ENCODE results near the gene NCLN.
"Not testable (repeated sequence)": the region's sequence is repeated elsewhere in the genome, so short reads cannot be mapped to it uniquely, and the experiment has no call there.

NCLN gene

DNA sequence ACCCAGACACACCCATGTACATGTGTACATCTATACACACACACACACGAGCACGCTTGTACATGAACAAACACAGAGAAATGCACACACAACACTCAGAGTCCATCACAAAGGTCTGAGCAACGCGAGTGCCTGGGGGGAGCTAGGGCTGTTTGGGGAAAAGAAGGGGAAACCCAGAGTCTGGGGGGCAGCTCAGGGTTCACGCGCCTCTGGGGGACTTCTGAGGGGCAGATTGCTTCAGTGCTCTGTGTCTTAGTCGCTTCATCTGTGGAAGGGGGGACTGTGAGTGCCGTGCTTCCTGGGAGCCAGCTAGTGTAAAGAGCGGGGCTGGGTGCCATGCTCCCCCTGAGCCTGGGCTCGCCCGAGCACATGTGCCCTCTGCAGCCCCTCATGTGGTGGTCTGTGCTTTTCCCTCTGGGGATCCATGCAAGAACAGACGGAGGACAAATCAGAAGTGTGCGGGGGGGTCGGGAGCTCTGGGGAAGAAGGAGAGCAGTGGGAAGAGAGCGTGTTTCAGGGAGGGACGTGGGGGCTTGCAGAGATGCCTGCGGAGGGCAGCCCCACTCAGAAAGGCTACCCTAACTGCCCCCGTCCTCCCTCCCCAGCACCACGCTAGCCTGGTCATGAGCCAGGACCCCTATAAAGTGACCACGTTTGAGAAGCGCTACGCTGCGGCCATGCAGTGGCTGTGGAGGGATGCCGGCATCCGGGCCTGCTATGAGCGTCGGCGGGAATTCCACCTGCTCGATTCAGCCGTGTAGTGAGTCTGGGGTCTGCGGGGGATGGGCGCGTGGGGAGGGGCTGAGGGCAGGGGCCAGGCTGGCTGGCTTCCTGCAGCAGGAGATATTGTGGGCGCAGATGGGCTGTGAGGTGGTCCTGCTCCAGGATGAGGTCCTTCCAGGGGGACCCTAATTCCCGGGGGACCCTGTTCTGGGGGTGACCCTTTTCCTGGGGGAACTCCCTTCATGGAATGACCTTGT lies 35.9 kb upstream of the NCLN start:
- TF ChIP-seq, protein P1, sequence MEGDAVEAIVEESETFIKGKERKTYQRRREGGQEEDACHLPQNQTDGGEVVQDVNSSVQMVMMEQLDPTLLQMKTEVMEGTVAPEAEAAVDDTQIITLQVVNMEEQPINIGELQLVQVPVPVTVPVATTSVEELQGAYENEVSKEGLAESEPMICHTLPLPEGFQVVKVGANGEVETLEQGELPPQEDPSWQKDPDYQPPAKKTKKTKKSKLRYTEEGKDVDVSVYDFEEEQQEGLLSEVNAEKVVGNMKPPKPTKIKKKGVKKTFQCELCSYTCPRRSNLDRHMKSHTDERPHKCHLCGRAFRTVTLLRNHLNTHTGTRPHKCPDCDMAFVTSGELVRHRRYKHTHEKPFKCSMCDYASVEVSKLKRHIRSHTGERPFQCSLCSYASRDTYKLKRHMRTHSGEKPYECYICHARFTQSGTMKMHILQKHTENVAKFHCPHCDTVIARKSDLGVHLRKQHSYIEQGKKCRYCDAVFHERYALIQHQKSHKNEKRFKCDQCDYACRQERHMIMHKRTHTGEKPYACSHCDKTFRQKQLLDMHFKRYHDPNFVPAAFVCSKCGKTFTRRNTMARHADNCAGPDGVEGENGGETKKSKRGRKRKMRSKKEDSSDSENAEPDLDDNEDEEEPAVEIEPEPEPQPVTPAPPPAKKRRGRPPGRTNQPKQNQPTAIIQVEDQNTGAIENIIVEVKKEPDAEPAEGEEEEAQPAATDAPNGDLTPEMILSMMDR (IDR thresholded peaks at IDR 0.05; ENCODE audit: extremely low read depth, missing control alignments), result no peak
- DNase-seq (ENCODE audit: low spot score), result no peak

DNA sequence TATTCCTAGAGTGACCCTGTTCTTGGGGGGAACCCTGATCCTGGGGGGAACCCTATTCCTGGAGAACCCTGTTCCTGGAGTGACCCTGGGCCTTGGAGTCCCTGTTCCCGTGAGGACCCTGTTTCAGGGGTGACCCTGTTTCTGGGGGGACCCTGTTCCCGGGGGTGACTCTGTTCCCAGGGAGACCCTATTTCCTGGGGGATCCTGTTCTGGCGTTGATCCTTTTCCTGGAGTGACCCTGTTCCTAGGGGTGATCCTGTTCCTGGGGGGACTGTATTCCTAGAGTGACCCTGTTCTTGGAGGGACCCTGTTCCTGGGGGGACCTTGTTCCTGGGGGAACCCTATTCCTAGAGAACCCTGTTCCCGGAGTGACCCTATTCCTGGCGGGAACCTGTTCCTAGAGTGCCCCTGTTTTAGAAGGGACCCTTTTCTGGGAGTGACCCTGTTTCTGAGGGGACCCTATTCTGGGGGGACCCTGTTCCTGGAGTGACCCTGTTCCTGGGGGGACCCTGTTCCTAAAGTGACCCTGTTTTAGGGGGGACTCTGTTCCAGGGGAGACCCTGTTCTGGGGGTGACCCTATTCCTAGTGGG lies 34.9 kb upstream of the NCLN start:
- DNase-seq (ENCODE audit: low spot score), result no peak
- TF ChIP-seq, protein P1 (IDR thresholded peaks at IDR 0.05; ENCODE audit: extremely low read depth, missing control alignments), result no peak

- TF ChIP-seq, protein P1 (IDR thresholded peaks at IDR 0.05; ENCODE audit: extremely low read depth, missing control alignments), result no peak
- DNase-seq (ENCODE audit: low spot score), result no peak
Measured at GRCh38 chr19:3151563-3152418, 33.9 kb upstream of the NCLN start.

DNA sequence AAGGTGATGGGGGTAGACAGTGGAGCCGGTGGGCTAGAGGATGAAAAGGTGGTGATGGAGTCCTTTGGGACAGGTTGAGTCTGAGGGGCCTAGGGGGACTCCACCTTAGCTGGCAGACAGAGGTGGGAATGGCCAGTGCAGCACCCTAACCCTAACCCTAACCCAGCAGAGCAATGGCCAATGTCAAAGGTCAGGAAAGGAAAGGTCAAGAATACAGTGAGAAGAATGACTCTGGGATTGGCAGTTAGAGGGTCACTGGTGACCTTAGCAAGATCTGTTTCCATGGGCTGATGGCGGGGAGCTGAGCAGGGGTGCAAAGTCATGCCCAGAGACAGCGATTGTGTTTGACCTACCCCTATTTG lies 33.3 kb upstream of the NCLN start:
- TF ChIP-seq, protein P1 (IDR thresholded peaks at IDR 0.05; ENCODE audit: extremely low read depth, missing control alignments), result no peak
- no peak for DNase-seq (ENCODE audit: low spot score)

GRCh38 chr19:3153286-3154230 lies 32.2 kb upstream of the NCLN start:
- TF ChIP-seq, protein P1 (IDR thresholded peaks at IDR 0.05; ENCODE audit: extremely low read depth, missing control alignments), result no peak
- no peak for DNase-seq (ENCODE audit: low spot score)

GRCh38 chr19:3154447-3154846 lies 31.3 kb upstream of the NCLN start:
- DNase-seq (ENCODE audit: low spot score), result not testable (repeated sequence)
